Stimulated activated CD8-positive, alpha-beta memory T cell treated with anti-CD3 and anti-CD28 coated beads, Interleukin-7, amount 100 ng/mL, for 1 hour (primary cell): ENCODE data around the gene ESRRB.

Experiments
- DNase-seq, 2 donors: peaks; one replicate each; pipeline ENCODE4 v3.0.0-alpha.2; 2020; ENCODE audit warnings: low read depth in 2 of 2

ESRRB gene

GRCh38 chr14:76541594-76542219, 165.8 kb downstream of the ESRRB start:
- DNase-seq = no peak

DNA sequence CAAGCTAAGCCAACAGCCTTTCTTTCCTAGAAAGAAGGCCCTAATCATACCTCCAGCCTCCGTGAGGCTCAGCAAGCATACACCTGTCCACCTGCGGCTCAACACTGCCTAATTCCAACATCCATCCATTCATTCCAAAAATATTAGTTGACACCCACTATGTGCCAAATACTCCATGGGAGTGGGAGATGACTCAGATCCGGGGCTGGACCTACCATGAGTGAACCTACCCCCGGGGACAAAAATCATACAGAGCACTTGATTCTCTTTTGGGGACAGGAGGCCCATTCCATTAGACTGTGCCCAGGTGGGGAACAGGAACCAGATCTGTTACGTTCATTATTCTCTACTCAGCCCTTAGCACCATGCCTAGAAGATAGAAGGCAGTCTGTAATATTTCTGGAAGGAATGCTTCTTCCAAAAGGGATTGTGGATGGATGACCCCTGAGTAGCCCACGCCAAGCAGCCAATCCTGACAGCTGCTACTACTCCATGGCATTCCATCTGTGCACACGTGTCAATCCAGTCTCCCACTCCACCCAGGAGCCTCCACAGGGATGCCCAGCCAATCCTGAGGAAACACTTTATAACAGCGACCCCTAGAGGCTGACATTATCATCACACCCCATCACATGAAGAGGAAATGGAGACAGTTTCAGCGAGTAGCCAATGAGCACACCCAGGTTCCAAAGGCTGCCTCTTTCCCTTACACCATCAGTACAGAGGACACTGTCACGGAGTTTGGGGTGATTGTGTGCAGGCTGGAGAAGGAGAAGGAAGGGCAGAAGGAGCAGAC, 170.7 kb downstream of the ESRRB start:
- DNase-seq = no peak

GRCh38 chr14:76547831-76548230, 171.9 kb downstream of the ESRRB start:
- no peak for DNase-seq

GRCh38 chr14:76550534-76550933, 174.6 kb downstream of the ESRRB start:
- no peak for DNase-seq

DNA sequence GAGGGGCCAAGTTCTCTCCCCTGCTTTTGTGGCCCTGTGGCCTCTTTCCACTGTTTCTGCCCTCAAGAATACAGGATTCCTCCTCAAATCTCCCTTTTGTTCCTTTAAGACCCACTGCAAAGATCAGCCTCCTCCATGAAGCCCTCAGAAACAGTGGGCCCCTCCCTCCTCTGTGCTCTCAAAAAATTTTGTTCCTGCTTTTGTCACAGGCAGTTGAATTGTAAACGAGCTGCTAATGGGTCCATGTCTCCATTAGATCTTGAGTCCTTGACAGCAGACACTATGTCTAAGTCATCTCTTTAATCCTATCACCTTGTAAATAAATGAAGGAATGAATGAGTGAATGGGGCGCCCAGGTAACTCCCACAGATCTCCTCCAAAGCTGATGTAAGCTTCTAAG, 175.2 kb downstream of the ESRRB start:
- no peak for DNase-seq
